Measurements from ENCODE around the gene TRUB1.

GRCh38 chr10:114955984-114956383 lies 18.0 kb downstream of the TRUB1 start:
- TF ChIP-seq CTCF (IDR thresholded peaks at IDR 0.05), result no peak
- TF ChIP-seq POLR2AphosphoS5 (IDR thresholded peaks at IDR 0.05; ENCODE audit: low read depth, low read length), result no peak
- TF ChIP-seq REST (IDR thresholded peaks at IDR 0.05; ENCODE audit: insufficient read depth in 1 of 2, low read depth in 2 of 2, low read length in 1 of 2), result no peak
- TF ChIP-seq SIN3A (IDR thresholded peaks at IDR 0.05; ENCODE audit: borderline replicate concordance, insufficient read depth, low read depth, low read length), result no peak

Data from Panc1 (cell line).